MM.1S (cell line): Measurements from ENCODE around the gene FOSL1.

Experiments used
- CTCF ChIP-seq: fragments of 300-600 bp; sonication (generic); IDR thresholded peaks from 2 replicates; pipeline ENCODE4 v1.5.1; 2016; ENCODE audit warnings: antibody characterized with exemption, low read length, mixed read lengths
- EZH2 ChIP-seq: fragments of 300-600 bp; sonication (generic); optimal IDR thresholded peaks from 2 replicates; pipeline ENCODE3; 2017; ENCODE audit warnings: low read depth, mild to moderate bottlenecking, antibody characterized with exemption, low read length, mixed read lengths
- EZH2phosphoT487 ChIP-seq: fragments of 300-600 bp; sonication (generic); IDR thresholded peaks from 2 replicates; pipeline ENCODE4 v1.6.1; 2018; ENCODE audit warnings: antibody characterized with exemption, low read length

- TF ChIP-seq CTCF (no peak), EZH2 (no peak), EZH2phosphoT487 (no peak)
Observed at GRCh38 chr11:65886826-65887722, 13.1 kb downstream of the FOSL1 start.
